Neural cell (in vitro differentiated cells): ENCODE measurements around the gene MFAP2.

Experiments
- EP300 ChIP-seq: fragments of 450-650 bp; conservative IDR thresholded peaks from 2 replicates; pipeline ENCODE4 v1.6.1; 2014; ENCODE audit warnings: antibody characterized with exemption, mild to moderate bottlenecking, moderate library complexity; ENCODE audit not compliant: poor library complexity, severe bottlenecking
- POLR2AphosphoS5 ChIP-seq: IDR thresholded peaks from 2 replicates; pipeline ENCODE4 v1.6.1; 2012
- RAD21 ChIP-seq: fragments of 450-650 bp; conservative IDR thresholded peaks from 2 replicates; pipeline ENCODE4 v1.6.1; 2014; ENCODE audit warnings: antibody characterized with exemption, mild to moderate bottlenecking, moderate library complexity
- SMC3 ChIP-seq: fragments of 450-650 bp; conservative IDR thresholded peaks from 2 replicates; pipeline ENCODE4 v1.6.1; 2014; ENCODE audit warnings: antibody characterized with exemption, mild to moderate bottlenecking, moderate library complexity; ENCODE audit not compliant: poor library complexity
- TAF1 ChIP-seq: IDR thresholded peaks from 2 replicates; pipeline ENCODE4 v1.6.1; 2012; ENCODE audit warnings: low read depth
- TF ChIP-seq, protein P1 (sequence below): fragments of 450-650 bp; IDR thresholded peaks from 2 replicates; pipeline ENCODE4 v1.5.1; 2014; ENCODE audit warnings: antibody characterized with exemption, mild to moderate bottlenecking, moderate library complexity; ENCODE audit not compliant: poor library complexity, severe bottlenecking
- TF ChIP-seq, protein P2 (sequence below): IDR thresholded peaks from 2 replicates; pipeline ENCODE4 v1.6.1; 2012; ENCODE audit warnings: borderline replicate concordance

DNA sequence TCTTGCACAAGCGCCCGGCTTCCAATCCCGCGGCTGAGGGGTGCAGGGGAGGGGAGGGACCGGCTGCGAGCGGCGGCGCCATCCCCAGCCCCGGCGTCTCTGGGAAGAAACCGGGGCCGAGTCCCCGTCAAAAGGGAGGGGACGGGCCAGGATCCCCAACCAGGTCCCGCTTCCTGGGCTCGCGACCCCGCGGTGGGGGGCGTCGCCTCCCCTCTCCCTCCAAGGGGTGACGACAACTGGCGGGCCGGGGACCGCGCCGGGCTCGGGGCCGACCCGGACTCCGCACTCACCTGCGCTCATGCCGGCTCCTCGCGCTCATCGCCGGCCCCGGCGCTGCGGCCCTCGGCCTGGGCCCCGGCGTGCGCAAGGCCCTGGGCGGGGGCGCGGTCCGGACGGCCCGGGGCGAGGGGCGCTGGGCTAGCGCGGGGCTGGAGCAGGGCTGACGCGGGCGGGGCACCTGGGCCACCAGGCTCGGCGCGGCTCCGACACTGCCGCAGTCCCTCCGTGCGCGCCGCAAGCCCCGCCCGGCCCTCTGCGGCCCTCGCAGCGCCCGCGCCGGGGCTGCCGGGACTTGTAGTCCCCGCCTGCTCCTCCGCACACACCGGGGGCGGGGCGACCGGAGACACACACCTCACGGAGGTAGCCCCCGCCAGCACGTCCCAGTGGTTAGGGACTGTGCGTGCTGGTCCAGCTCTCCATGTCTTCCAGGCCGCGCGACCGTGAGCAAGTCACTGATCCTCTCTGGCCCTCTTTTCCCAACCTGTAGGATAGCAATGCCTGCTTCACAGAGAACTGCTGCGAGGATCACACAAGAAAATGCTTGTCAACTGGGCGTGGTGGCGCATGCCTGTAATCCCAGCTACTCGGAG lies 31.3 kb upstream of the MFAP2 start, which contains the start of gene ATP13A2:
- TF ChIP-seq, protein P1, sequence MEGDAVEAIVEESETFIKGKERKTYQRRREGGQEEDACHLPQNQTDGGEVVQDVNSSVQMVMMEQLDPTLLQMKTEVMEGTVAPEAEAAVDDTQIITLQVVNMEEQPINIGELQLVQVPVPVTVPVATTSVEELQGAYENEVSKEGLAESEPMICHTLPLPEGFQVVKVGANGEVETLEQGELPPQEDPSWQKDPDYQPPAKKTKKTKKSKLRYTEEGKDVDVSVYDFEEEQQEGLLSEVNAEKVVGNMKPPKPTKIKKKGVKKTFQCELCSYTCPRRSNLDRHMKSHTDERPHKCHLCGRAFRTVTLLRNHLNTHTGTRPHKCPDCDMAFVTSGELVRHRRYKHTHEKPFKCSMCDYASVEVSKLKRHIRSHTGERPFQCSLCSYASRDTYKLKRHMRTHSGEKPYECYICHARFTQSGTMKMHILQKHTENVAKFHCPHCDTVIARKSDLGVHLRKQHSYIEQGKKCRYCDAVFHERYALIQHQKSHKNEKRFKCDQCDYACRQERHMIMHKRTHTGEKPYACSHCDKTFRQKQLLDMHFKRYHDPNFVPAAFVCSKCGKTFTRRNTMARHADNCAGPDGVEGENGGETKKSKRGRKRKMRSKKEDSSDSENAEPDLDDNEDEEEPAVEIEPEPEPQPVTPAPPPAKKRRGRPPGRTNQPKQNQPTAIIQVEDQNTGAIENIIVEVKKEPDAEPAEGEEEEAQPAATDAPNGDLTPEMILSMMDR: peak; percentile 19
- TF ChIP-seq SMC3 (peak; percentile 17), POLR2AphosphoS5 (peak; percentile 88), EP300 (peak; percentile 46), TAF1 (no peak), RAD21 (no peak)
- TF ChIP-seq, protein P2, sequence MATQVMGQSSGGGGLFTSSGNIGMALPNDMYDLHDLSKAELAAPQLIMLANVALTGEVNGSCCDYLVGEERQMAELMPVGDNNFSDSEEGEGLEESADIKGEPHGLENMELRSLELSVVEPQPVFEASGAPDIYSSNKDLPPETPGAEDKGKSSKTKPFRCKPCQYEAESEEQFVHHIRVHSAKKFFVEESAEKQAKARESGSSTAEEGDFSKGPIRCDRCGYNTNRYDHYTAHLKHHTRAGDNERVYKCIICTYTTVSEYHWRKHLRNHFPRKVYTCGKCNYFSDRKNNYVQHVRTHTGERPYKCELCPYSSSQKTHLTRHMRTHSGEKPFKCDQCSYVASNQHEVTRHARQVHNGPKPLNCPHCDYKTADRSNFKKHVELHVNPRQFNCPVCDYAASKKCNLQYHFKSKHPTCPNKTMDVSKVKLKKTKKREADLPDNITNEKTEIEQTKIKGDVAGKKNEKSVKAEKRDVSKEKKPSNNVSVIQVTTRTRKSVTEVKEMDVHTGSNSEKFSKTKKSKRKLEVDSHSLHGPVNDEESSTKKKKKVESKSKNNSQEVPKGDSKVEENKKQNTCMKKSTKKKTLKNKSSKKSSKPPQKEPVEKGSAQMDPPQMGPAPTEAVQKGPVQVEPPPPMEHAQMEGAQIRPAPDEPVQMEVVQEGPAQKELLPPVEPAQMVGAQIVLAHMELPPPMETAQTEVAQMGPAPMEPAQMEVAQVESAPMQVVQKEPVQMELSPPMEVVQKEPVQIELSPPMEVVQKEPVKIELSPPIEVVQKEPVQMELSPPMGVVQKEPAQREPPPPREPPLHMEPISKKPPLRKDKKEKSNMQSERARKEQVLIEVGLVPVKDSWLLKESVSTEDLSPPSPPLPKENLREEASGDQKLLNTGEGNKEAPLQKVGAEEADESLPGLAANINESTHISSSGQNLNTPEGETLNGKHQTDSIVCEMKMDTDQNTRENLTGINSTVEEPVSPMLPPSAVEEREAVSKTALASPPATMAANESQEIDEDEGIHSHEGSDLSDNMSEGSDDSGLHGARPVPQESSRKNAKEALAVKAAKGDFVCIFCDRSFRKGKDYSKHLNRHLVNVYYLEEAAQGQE: no peak
